Activated B cell treated with CpG ODN at 0.5 μM for 24 hours (primary cell): ENCODE measurements around the gene SIPA1L3. TPM values are rescaled to one million over a fixed set of nuclear protein-coding genes. Genes with fewer than 3 reads are reported as not detected.

ENCODE experiments used
- ATAC-seq: fragments of 200-7000 bp; cut with Tn5 transposase; one replicate; pipeline ENCODE4 v1.10.0; 2021; ENCODE audit warnings: low read depth, mild to moderate bottlenecking, moderate library complexity
- CTCF ChIA-PET: fragments of 350-600 bp; sonication (Branson Sonifier 250); formaldehyde crosslinking; loops from one replicate; lab custom pipeline; 2021; ENCODE audit warnings: antibody characterized with exemption; lab: Charles Lee
- POLR2A ChIA-PET: fragments of 350-600 bp; sonication (Branson Sonifier 250); formaldehyde crosslinking; loops from one replicate; lab custom pipeline; 2021; ENCODE audit warnings: antibody characterized with exemption; lab: Charles Lee
- DNase-seq: peaks from one replicate; pipeline ENCODE4 v3.0.0; 2022
- H3K27ac Mint-ChIP-seq: one replicate; pipeline ENCODE4 v1.8.0; 2020; ENCODE audit warnings: mixed read lengths
- H3K27me3 Mint-ChIP-seq: one replicate; pipeline ENCODE4 v1.8.0; 2021; ENCODE audit warnings: mixed read lengths
- H3K36me3 Mint-ChIP-seq: one replicate; pipeline ENCODE4 v1.8.0; 2021; ENCODE audit warnings: low read depth, mixed read lengths
- H3K4me1 Mint-ChIP-seq: one replicate; pipeline ENCODE4 v1.8.0; 2021; ENCODE audit warnings: mixed read lengths
- H3K4me3 Mint-ChIP-seq: one replicate; pipeline ENCODE4 v1.8.0; 2020; ENCODE audit warnings: mild to moderate bottlenecking, mixed read lengths
- H3K9me3 Mint-ChIP-seq: one replicate; pipeline ENCODE4 v1.8.0; 2020; ENCODE audit warnings: mixed read lengths
- intact Hi-C: fragments of 100-400 bp; cut with micrococcal nuclease; formaldehyde crosslinking; loops from one replicate; pipeline ENCODE4 v1.15.1; 2024
- total RNA-seq: library from RNA; stranded (reverse); gene quantifications from 2 replicates; pipeline ENCODE4 v1.2.3, GENCODE V29; 2022
- TF ChIP-seq, protein P1 (sequence below): fragments of 200-600 bp; IDR thresholded peaks from one replicate; pipeline ENCODE4 v1.8.0; 2022; ENCODE audit warnings: antibody characterized with exemption, mild to moderate bottlenecking

Gene SIPA1L3
- total RNA-seq, 1 donor from 2014 or later = 145 TPM

DNA sequence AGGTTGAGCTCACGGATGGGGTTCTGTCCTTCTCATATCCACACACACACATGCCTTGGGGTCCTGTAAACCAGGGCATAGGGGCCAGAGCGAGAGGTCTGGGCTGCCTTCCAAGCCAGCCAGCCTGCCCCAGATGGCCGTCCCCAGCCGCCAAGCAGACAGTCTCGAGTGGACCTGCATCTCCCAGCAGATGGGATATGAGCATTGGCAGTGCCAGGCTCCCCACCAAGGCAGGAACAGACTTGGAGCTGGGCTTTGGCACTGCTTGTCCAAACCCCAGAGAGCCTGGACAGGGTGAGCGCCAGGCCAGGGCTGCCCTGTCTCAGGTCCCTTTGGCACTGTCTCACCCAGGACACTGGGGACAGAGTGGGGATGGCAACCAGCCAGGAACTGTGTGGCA lies 186.6 kb downstream of the SIPA1L3 start:
- CTCF ChIA-PET = interaction anchor here (0.9 to 2.5 kb wide), 8 partner anchors 9 to 199 kb away, joined by 3 to 33 read pairs (median 7); no protein-coding TSS in a partner anchor
- Mint-ChIP-seq H3K9me3 (no peaks in the 10 kb centered on the region), H3K36me3 (peaks cover 68% of the 10 kb centered on the region), H3K4me1 (peaks cover 18% of the 10 kb centered on the region), H3K27ac (peak overlapping the region; percentile 56), H3K4me3 (no peak overlapping the region), H3K27me3 (no peaks in the 10 kb centered on the region)
- ATAC-seq (no peak), DNase-seq (no peak)
- TF ChIP-seq, protein P1, sequence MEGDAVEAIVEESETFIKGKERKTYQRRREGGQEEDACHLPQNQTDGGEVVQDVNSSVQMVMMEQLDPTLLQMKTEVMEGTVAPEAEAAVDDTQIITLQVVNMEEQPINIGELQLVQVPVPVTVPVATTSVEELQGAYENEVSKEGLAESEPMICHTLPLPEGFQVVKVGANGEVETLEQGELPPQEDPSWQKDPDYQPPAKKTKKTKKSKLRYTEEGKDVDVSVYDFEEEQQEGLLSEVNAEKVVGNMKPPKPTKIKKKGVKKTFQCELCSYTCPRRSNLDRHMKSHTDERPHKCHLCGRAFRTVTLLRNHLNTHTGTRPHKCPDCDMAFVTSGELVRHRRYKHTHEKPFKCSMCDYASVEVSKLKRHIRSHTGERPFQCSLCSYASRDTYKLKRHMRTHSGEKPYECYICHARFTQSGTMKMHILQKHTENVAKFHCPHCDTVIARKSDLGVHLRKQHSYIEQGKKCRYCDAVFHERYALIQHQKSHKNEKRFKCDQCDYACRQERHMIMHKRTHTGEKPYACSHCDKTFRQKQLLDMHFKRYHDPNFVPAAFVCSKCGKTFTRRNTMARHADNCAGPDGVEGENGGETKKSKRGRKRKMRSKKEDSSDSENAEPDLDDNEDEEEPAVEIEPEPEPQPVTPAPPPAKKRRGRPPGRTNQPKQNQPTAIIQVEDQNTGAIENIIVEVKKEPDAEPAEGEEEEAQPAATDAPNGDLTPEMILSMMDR = no peak
- POLR2A ChIA-PET = interaction anchor here (0.9 to 1.0 kb wide), 2 partner anchors 34 to 191 kb away, joined by 3 to 4 read pairs; no protein-coding TSS in a partner anchor
- intact Hi-C loops = no loop called here

DNA sequence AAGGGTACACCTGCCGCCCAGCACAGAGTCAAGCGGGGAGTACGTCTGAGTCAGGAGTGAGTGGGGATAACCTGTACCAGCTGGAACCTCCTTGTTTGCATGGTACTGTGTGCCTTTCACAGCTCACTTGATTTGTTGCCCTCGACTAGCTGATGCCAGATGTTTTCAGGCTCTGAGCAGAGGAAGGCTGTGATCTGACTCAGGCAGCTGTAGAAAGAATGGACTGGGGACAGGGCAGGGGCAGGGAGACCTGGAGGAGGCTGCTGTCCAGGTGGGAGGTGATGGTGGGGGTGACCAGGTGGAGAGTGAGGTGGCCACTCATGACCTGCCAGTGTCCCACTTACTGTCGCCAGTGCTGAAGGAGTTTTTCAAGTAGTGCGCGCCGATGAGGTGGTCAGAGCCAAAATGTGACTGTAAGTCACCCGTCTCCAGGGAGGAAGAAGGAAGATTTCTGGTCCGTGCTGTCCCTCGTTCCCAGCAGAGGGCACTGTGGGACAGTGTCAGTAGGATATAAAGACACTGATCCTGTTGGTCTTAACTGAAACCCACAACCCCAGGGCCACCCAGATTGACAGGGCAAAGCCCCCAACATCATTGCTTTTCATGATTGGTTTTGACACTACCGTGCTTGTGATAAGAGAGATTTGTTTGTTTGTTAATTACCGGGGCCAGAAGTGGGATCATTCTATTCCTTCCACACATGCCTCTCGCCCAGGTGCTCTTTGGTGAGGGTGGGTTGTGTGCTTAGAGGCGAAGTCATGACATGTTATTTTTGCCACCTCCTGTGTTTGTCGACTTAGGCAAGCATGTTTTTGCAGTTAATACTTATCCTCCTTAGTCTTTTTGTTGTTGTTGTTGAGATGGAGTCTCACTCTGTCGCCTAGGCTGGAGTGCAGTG lies 188.7 kb downstream of the SIPA1L3 start:
- intact Hi-C loops = loop anchor here (1.0 to 2.0 kb wide), 5 partner anchors 47 to 197 kb away; no protein-coding TSS in a partner anchor
- ATAC-seq = peak; percentile 85
- CTCF ChIA-PET = interaction anchor here (0.6 to 2.5 kb wide), 21 partner anchors 15 to 201 kb away, joined by 3 to 33 read pairs (median 5); partner anchors contain the start of genes SIPA1L3 and WDR87
- TF ChIP-seq, protein P1 = peak; percentile 33
- Mint-ChIP-seq H3K4me1 (peaks cover 18% of the 10 kb centered on the region), H3K9me3 (no peaks in the 10 kb centered on the region), H3K27ac (peak overlapping the region; percentile 85), H3K27me3 (no peaks in the 10 kb centered on the region), H3K4me3 (no peak overlapping the region), H3K36me3 (peaks cover 69% of the 10 kb centered on the region)
- DNase-seq = peak; percentile 59
- POLR2A ChIA-PET = interaction anchor here (0.7 to 2.0 kb wide), 7 partner anchors 15 to 193 kb away, joined by 3 to 15 read pairs (median 9); partner anchors contain the start of genes SIPA1L3 and WDR87

DNA sequence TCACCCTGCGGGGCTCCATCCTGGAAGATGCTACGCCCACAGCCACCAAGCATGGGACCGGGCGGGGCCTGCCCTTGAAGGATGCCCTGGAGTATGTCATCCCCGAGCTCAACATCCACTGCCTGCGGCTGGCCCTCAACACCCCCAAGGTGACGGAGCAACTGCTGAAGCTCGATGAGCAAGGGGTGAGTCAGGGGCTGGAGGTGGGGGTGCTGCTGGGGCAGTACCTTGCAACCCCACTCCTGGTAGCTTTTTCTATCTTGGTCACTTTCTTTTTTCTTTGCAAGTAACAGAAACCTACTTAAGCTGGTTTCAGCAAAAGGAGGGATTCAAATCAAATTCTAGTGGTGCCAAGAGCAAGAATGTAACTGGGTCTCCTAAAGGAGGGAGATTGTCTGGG lies 193.0 kb downstream of the SIPA1L3 start:
- H3K9me3 Mint-ChIP-seq = no peaks in the 10 kb centered on the region
- TF ChIP-seq, protein P1 = no peak
- H3K27me3 Mint-ChIP-seq = no peaks in the 10 kb centered on the region
- POLR2A ChIA-PET = interaction anchor here (1.2 kb wide), 1 partner anchor 197 kb away, joined by 4 read pairs; no protein-coding TSS in a partner anchor
- H3K4me1 Mint-ChIP-seq = peaks cover 17% of the 10 kb centered on the region
- H3K27ac Mint-ChIP-seq = no peak overlapping the region
- DNase-seq = no peak
- intact Hi-C loops = no loop called here
- CTCF ChIA-PET = interaction anchor here (0.8 to 5.6 kb wide), 2 partner anchors 193 to 198 kb away, joined by 3 to 29 read pairs; partner anchors contain the start of genes SIPA1L3 and WDR87
- no peak overlapping the region for H3K4me3 Mint-ChIP-seq
- no peak for ATAC-seq
- H3K36me3 Mint-ChIP-seq = peaks cover 78% of the 10 kb centered on the region

DNA sequence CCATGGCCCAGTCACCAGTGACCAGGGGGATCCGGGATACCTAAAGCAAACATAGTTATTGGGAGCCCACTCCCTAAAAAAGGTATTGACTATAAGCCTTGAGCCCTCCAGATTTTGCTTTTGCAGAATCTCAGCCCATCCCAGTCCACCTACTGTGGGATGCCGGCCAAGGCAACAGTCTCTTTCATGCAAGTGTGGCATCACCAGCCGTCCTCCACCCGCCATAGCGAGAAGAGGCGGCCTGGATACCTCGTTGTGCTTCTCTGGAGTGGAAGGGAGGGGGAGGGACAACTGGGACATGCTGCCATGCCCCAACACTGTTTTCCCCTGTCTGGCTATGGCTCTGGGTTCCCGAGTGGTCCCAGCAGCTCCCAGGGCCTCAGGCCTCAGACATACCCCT lies 193.6 kb downstream of the SIPA1L3 start:
- no peaks in the 10 kb centered on the region for H3K9me3 Mint-ChIP-seq
- ATAC-seq = no peak
- H3K27ac Mint-ChIP-seq = no peak overlapping the region
- no peak overlapping the region for H3K4me3 Mint-ChIP-seq
- H3K27me3 Mint-ChIP-seq = no peaks in the 10 kb centered on the region
- TF ChIP-seq, protein P1 = no peak
- peaks cover 10% of the 10 kb centered on the region for H3K4me1 Mint-ChIP-seq
- ChIA-PET POLR2A (interaction anchor here (1.2 kb wide), 1 partner anchor 198 kb away, joined by 4 read pairs; no protein-coding TSS in a partner anchor), CTCF (interaction anchor here (5.6 kb wide), 1 partner anchor 199 kb away, joined by 29 read pairs; no protein-coding TSS in a partner anchor)
- no peak for DNase-seq
- intact Hi-C loops = no loop called here
- peaks cover 76% of the 10 kb centered on the region for H3K36me3 Mint-ChIP-seq
